Transverse colon (tissue), 4 donors: ENCODE data around the gene PBLD. TPM values are rescaled to one million over a fixed set of nuclear protein-coding genes. Genes with fewer than 3 reads are reported as not detected.
"Not testable (repeated sequence)": the region's sequence is repeated elsewhere in the genome, so short reads cannot be mapped to it uniquely, and the experiment has no call there.

Source experiments
- DNase-seq: peaks from one replicate; pipeline ENCODE4 v3.0.0-alpha.2; 2019
- H3K27ac ChIP-seq, 4 donors: fragments of 200-600 bp; sonication (generic); 2 replicates each; pipeline ENCODE4 v1.5.1; 2016 to 2018; ENCODE audit warnings: inconsistent platforms in 4 of 4
- H3K27me3 ChIP-seq: fragments of 200-600 bp; sonication (generic); 2 replicates; pipeline ENCODE4 v1.5.1; 2017; ENCODE audit warnings: inconsistent platforms
- H3K36me3 ChIP-seq, 4 donors: fragments of 200-600 bp; sonication (generic); 2 replicates each; pipeline ENCODE4 v1.5.1; 2017 to 2019; ENCODE audit warnings: inconsistent platforms in 4 of 4
- H3K4me1 ChIP-seq, 4 donors: fragments of 200-600 bp; sonication (generic); 2 replicates each; pipeline ENCODE4 v1.5.1; 2017 to 2020; ENCODE audit warnings: inconsistent platforms in 4 of 4
- H3K4me3 ChIP-seq, 4 donors: fragments of 200-600 bp; sonication (generic); 1 replicate in 1 of 4; 2 replicates in 3 of 4; pipeline versions ENCODE4 v1.5.1 to v1.6.1; 2017 to 2019; ENCODE audit warnings: inconsistent platforms in 4 of 4
- H3K9me3 ChIP-seq, 2 donors: fragments of 200-600 bp; sonication (generic); 2 replicates each; pipeline ENCODE4 v1.5.1; 2017 to 2019; ENCODE audit warnings: inconsistent platforms in 2 of 2
- EP300 ChIP-seq: sonication (generic); formaldehyde crosslinking; IDR thresholded peaks from one replicate; pipeline ENCODE4 v1.6.1; 2017; ENCODE audit warnings: antibody characterized with exemption, low read depth
- POLR2A ChIP-seq: fragments of 450-650 bp; IDR thresholded peaks from one replicate; pipeline ENCODE4 v1.6.1; 2016; ENCODE audit warnings: antibody characterized with exemption, mild to moderate bottlenecking, moderate library complexity
- POLR2AphosphoS5 ChIP-seq, 3 donors: sonication (generic); formaldehyde crosslinking; IDR thresholded peaks; one replicate each; pipeline ENCODE4 v1.6.1; 2016; ENCODE audit warnings: antibody characterized with exemption in 3 of 3
- WGBS, 2 donors: methylation state at CpG; one replicate each; pipeline ENCODE4 v1.1.5; 2018; ENCODE audit warnings: low coverage in 1 of 2; 5-methylcytosine and 5-hydroxymethylcytosine counted together
- in situ Hi-C, 4 donors: fragments of 200-750 bp; cut with MboI; loops; one replicate each; pipeline versions ENCODE4 v1.15.0 to v1.15.1; 2017; ENCODE audit warnings: low sequenced_read_pairs in 3 of 4, low pct_ligation_motif_present in 1 of 4, low pct_unique_long_range_greater_than_20kb in 1 of 4
- intact Hi-C: fragments of 100-400 bp; cut with DNase I; formaldehyde crosslinking; loops from one replicate; pipeline ENCODE4 v1.15.1; 2023; ENCODE audit warnings: low total_unique reads
- total RNA-seq, 4 donors: library from RNA; depleted of rRNA; stranded (reverse); fragments of >200 nt; gene quantifications; one replicate each; pipeline ENCODE4 v1.1.0, GENCODE V29; 2016
- TF ChIP-seq, protein P1 (sequence below), 5 experiments: fragments of 200-600 bp in 3 of 5; fragments of 450-650 bp in 2 of 5; sonication (generic) in 3 of 5; IDR thresholded peaks; 1 replicate in 2 of 5; 2 replicates in 3 of 5; pipeline ENCODE4 v1.5.1; 2016 to 2017; ENCODE audit warnings: antibody characterized with exemption in 5 of 5, inconsistent platforms in 3 of 5, mild to moderate bottlenecking in 2 of 5, moderate library complexity in 1 of 5

The PBLD gene
- total RNA-seq, 4 donors from 2014 or later, result 63.9 to 130 (median 76.5) TPM

GRCh38 chr10:68290736-68291135, 42.0 kb downstream of the PBLD start:
- intact Hi-C loops, result no loop called here
- peaks cover 0 to 7% (median 2%) of the 10 kb centered on the region in 4 donors for H3K36me3 ChIP-seq
- TF ChIP-seq EP300 (no peak), POLR2AphosphoS5 (IDR thresholded peaks at IDR 0.05) (no peak), POLR2A (no peak)
- TF ChIP-seq, protein P1, sequence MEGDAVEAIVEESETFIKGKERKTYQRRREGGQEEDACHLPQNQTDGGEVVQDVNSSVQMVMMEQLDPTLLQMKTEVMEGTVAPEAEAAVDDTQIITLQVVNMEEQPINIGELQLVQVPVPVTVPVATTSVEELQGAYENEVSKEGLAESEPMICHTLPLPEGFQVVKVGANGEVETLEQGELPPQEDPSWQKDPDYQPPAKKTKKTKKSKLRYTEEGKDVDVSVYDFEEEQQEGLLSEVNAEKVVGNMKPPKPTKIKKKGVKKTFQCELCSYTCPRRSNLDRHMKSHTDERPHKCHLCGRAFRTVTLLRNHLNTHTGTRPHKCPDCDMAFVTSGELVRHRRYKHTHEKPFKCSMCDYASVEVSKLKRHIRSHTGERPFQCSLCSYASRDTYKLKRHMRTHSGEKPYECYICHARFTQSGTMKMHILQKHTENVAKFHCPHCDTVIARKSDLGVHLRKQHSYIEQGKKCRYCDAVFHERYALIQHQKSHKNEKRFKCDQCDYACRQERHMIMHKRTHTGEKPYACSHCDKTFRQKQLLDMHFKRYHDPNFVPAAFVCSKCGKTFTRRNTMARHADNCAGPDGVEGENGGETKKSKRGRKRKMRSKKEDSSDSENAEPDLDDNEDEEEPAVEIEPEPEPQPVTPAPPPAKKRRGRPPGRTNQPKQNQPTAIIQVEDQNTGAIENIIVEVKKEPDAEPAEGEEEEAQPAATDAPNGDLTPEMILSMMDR (IDR thresholded peaks at IDR 0.05), result no peak
- no peaks in the 10 kb centered on the region for H3K9me3 ChIP-seq
- no peak overlapping the region for H3K4me3 ChIP-seq
- no peaks in the 10 kb centered on the region for H3K4me1 ChIP-seq
- no peak overlapping the region for H3K27ac ChIP-seq
- DNase-seq, result no peak
- no peaks in the 10 kb centered on the region for H3K27me3 ChIP-seq
- in situ Hi-C loops, result loop anchor here in 1 of 4 donors (10.0 kb wide), 1 partner anchor 66 kb away; no protein-coding TSS in a partner anchor

- H3K36me3 ChIP-seq, result peaks cover 0 to 5% (median 2%) of the 10 kb centered on the region in 4 donors
- no peaks in the 10 kb centered on the region for H3K27me3 ChIP-seq
- H3K9me3 ChIP-seq, result no peaks in the 10 kb centered on the region
- H3K27ac ChIP-seq, result no peak overlapping the region
- H3K4me1 ChIP-seq, result no peaks in the 10 kb centered on the region
- H3K4me3 ChIP-seq, result no peak overlapping the region
- WGBS, 2 donors, result 92 to 100% methylated on average over 1 to 4 of the region's 4 CpGs
- DNase-seq, result no peak
- in situ Hi-C loops (no loop called here), intact Hi-C loops (no loop called here)
- TF ChIP-seq, protein P1 (IDR thresholded peaks at IDR 0.05), result no peak
- TF ChIP-seq POLR2AphosphoS5 (IDR thresholded peaks at IDR 0.05) (no peak), EP300 (no peak), POLR2A (no peak)
Observed at GRCh38 chr10:68288717-68289116, 44.0 kb downstream of the PBLD start.

DNA sequence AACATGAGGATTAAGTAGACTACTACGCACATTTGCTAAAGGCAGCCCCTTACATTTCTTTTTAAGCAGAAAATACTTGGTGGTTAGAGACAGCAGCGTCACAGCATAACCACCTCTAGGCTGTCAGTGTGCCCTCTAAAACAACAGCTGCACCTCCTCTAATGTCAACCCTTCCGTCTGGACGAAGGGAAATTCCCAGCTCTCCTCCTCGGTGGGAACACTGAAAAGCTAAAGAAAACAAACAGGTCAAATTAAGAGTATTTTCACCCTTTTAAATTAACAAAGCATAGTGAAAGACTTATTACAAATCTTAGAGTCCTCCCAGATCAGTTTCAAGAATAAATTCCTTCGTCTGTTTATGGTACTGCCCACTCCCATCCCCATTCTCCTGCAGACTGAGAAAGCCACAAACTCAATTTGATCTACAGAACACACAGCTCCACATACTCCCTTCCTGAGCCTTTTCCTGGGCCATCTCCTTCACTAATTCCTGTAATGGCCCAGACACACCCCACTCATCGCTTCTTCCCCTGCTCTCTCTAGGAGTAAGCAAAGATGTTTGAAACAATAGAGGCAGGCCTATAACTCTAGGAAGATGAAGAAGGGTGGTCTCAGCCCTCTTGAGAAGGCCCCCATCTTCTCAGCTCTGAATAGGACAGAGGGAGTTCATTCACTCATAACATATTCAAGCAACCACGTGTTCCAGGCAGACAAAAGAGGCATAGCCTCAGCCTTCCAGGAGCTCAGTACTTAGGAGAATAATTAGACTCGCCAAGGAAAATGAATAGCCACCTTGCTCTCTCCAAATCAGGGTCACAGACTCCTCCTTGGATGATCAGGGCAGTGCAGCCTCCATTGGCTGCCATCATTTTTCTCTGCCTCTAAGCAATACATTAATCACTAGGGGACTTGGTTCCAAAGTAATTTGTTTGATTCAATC, 48.4 kb downstream of the PBLD start:
- TF ChIP-seq POLR2AphosphoS5 (IDR thresholded peaks at IDR 0.05) (no peak), EP300 (no peak), POLR2A (no peak)
- TF ChIP-seq, protein P1 (IDR thresholded peaks at IDR 0.05), result no peak
- WGBS, 2 donors, result 68 to 69% methylated on average over 7 to 9 of the region's 9 CpGs
- H3K4me3 ChIP-seq, result no peak overlapping the region
- DNase-seq, result no peak
- H3K9me3 ChIP-seq, result no peaks in the 10 kb centered on the region
- in situ Hi-C loops (no loop called here), intact Hi-C loops (no loop called here)
- H3K4me1 ChIP-seq, result no peaks in the 10 kb centered on the region
- H3K27me3 ChIP-seq, result no peaks in the 10 kb centered on the region
- H3K27ac ChIP-seq, result no peak overlapping the region
- H3K36me3 ChIP-seq, result no peaks in the 10 kb centered on the region

DNA sequence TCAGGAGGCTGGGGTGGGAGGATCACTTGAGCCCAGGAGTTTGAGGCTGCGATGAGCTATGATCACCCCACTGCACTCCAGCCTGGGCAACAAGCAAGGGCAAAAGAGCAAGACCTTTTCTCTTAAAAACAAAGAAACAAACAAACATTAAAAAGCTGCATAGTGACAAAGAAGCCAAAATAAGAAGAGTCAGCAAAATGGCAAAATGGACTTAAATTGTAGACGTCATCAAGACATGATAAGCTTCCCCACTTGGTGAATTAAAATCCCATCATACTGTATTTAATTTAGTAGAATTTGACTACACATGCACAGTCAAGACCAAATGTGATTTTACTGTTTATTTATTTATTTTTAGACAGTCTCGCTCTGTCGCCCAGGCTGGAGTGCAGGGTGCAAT, 52.0 kb downstream of the PBLD start:
- no peak for DNase-seq
- 93 to 96% methylated on average over 3 to 4 of the region's 4 CpGs for WGBS, 2 donors
- intact Hi-C loops (no loop called here), in situ Hi-C loops (no loop called here)
- no peaks in the 10 kb centered on the region for H3K27me3 ChIP-seq
- H3K4me1 ChIP-seq, result no peaks in the 10 kb centered on the region
- no peaks in the 10 kb centered on the region for H3K36me3 ChIP-seq
- TF ChIP-seq, protein P1 (IDR thresholded peaks at IDR 0.05), result no peak
- TF ChIP-seq POLR2A, result no peak
- peaks cover 7 to 13% of the 10 kb centered on the region in 2 donors for H3K9me3 ChIP-seq
- no peak overlapping the region for H3K27ac ChIP-seq
- H3K4me3 ChIP-seq, result no peak overlapping the region

DNA sequence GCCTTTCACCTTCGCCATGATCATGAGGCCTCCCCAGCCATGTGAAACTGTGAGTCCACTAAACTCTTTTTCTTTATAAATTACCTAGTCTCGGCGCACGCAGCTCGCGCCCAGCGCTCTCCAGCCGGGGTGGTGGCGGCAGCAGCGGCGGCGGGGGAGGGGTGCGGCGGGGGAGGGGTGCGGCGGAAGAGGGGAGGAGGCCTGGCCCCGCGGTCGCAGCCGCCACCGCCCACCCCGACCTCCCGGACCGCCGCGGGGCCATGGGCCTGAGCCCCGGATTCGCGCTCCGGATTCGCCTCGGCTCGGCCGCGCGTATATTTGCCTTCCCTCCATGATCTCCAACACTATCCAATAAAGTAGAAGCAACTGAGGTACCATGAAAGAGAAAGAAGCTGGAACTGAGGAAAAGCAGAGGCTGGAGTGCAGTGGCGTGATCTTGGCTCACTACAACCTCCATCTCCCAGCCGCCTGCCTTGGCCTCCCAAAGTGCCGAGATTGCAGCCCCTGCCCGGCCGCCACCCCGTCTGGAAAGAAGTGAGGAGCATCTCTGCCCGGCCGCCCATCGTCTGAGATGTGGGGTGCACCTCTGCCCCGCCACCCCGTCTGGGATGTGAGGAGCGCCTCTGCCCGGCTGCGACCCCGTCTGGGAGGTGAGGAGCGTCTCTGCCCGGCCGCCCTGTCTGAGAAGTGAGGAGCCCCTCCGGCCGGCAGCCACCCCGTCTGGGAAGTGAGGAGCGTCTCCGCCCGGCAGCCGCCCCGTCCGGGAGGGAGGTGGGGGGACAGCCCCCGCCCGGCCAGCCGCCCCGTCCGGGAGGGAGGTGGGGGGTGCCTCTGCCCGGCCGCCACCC, 53.6 kb downstream of the PBLD start:
- H3K27me3 ChIP-seq, intact Hi-C loops, H3K4me1 ChIP-seq, H3K4me3 ChIP-seq, H3K27ac ChIP-seq, in situ Hi-C loops, H3K36me3 ChIP-seq, DNase-seq: not testable (repeated sequence)
- 94 to 100% methylated on average over 7 to 42 of the region's 70 CpGs for WGBS, 2 donors
- peaks cover 7 to 13% of the 10 kb centered on the region in 2 donors for H3K9me3 ChIP-seq

- H3K36me3 ChIP-seq, H3K4me1 ChIP-seq, H3K4me3 ChIP-seq, intact Hi-C loops, H3K27ac ChIP-seq, in situ Hi-C loops, H3K27me3 ChIP-seq, DNase-seq: not testable (repeated sequence)
- peaks cover 7 to 13% of the 10 kb centered on the region in 2 donors for H3K9me3 ChIP-seq
- 90% methylated on average over 2 of the region's 2 CpGs; no CpG with 5 or more reads in 1 of the 2 donors for WGBS, 2 donors
Observed at GRCh38 chr10:68277814-68278213, 54.9 kb downstream of the PBLD start.
